Stimulated activated CD4-positive, alpha-beta T cell treated with anti-CD3 and anti-CD28 coated beads, Interleukin-12 subunit alpha, Interleukin-12 subunit beta, amount 100 ng/mL, for 4 hours (primary cell): ENCODE measurements around the gene LAMB1.

Experiments
- DNase-seq: peaks from one replicate; pipeline ENCODE4 v3.0.0-alpha.2; 2020

LAMB1 gene

GRCh38 chr7:108016841-108017775 is 14.1 kb upstream of the LAMB1 start:
- DNase-seq = no peak

GRCh38 chr7:108015740-108016139 is 12.8 kb upstream of the LAMB1 start:
- DNase-seq = no peak

GRCh38 chr7:108014747-108015682 is 12.1 kb upstream of the LAMB1 start:
- DNase-seq = no peak

GRCh38 chr7:108014215-108014614 is 11.3 kb upstream of the LAMB1 start:
- no peak for DNase-seq

GRCh38 chr7:108012499-108013430 is 9.8 kb upstream of the LAMB1 start:
- no peak for DNase-seq

- no peak for DNase-seq
These were observed 7.4 kb upstream of the LAMB1 start for GRCh38 chr7:108010377-108010776.

- no peak for DNase-seq
These were observed 6.9 kb upstream of the LAMB1 start for GRCh38 chr7:108009873-108010272.

- no peak for DNase-seq
These were observed 5.9 kb upstream of the LAMB1 start for GRCh38 chr7:108008827-108009226.

- no peak for DNase-seq
These were observed 5.3 kb upstream of the LAMB1 start for GRCh38 chr7:108008240-108008639.

GRCh38 chr7:108007762-108008161 is 4.8 kb upstream of the LAMB1 start:
- DNase-seq = no peak

- no peak for DNase-seq
These were observed 4.3 kb upstream of the LAMB1 start for GRCh38 chr7:108007261-108007660.

GRCh38 chr7:108004220-108005142 is 1.5 kb upstream of the LAMB1 start:
- DNase-seq = no peak

- DNase-seq = no peak
These were observed 606 bp upstream of the LAMB1 start for GRCh38 chr7:108003599-108003935.

GRCh38 chr7:108001764-108002725 is 916 bp downstream of the LAMB1 start:
- DNase-seq = no peak

- no peak for DNase-seq
These were observed 1.8 kb downstream of the LAMB1 start for GRCh38 chr7:108000875-108001763.

GRCh38 chr7:107999779-108000560 is 3.0 kb downstream of the LAMB1 start:
- no peak for DNase-seq

GRCh38 chr7:107998660-107999480 is 4.1 kb downstream of the LAMB1 start:
- no peak for DNase-seq
